MCF 10A (cell line): ENCODE measurements around the gene RXFP1. TPM values are rescaled to one million over a fixed set of nuclear protein-coding genes. Genes with fewer than 3 reads are reported as not detected.

Experiments used
- BruUV-seq: library from RNA; stranded (reverse); fragments of 400-500 nt; replicated peaks from 2 replicates; lab custom pipeline; 2021; lab: Mats Ljungman, UMichigan
- CTCF ChIA-PET: fragments of 300-600 bp; sonication (Branson Sonifier 250); formaldehyde crosslinking; extraction: SDS; loops from one replicate; lab custom pipeline; 2021; ENCODE audit warnings: antibody characterized with exemption, inconsistent platforms; lab: Yijun Ruan, JAX
- POLR2A ChIA-PET: fragments of 300-600, 350-650 bp; sonication (Branson Sonifier 250); formaldehyde crosslinking; extraction: SDS; loops from one replicate; lab custom pipeline; 2020; ENCODE audit warnings: antibody characterized with exemption, inconsistent platforms; lab: Yijun Ruan, JAX
- DNase-seq: peaks from one replicate; pipeline ENCODE4 v3.0.0-alpha.2; 2018; ENCODE audit not compliant: unreplicated experiment
- H3K27ac Mint-ChIP-seq: one replicate; pipeline ENCODE4 v1.8.0; 2022; ENCODE audit warnings: mild to moderate bottlenecking, low read depth, mixed read lengths; ENCODE audit not compliant: unreplicated experiment
- H3K27me3 Mint-ChIP-seq: one replicate; pipeline ENCODE4 v1.8.0; 2022; ENCODE audit warnings: mixed read lengths; ENCODE audit not compliant: insufficient read depth, unreplicated experiment
- H3K36me3 Mint-ChIP-seq: one replicate; pipeline ENCODE4 v1.8.0; 2022; ENCODE audit warnings: mild to moderate bottlenecking, moderate library complexity, mixed read lengths; ENCODE audit not compliant: insufficient read depth, unreplicated experiment
- H3K4me1 Mint-ChIP-seq: one replicate; pipeline ENCODE4 v1.8.0; 2022; ENCODE audit warnings: mixed read lengths; ENCODE audit not compliant: insufficient read depth, unreplicated experiment
- H3K4me3 Mint-ChIP-seq: one replicate; pipeline ENCODE4 v1.8.0; 2022; ENCODE audit warnings: mild to moderate bottlenecking, moderate library complexity, mixed read lengths; ENCODE audit not compliant: unreplicated experiment
- H3K9me3 Mint-ChIP-seq: one replicate; pipeline ENCODE4 v1.8.0; 2022; ENCODE audit warnings: mixed read lengths; ENCODE audit not compliant: unreplicated experiment
- CTCF ChIP-seq: fragments of 200-600 bp; IDR thresholded peaks from one replicate; pipeline ENCODE4 v1.8.0; 2022; ENCODE audit warnings: antibody characterized with exemption, mild to moderate bottlenecking; ENCODE audit not compliant: unreplicated experiment
- intact Hi-C: fragments of 100-400 bp; cut with micrococcal nuclease; formaldehyde crosslinking; loops from 2 replicates; pipeline ENCODE4 v1.14.1; 2022
- total RNA-seq: library from RNA; stranded (reverse); gene quantifications from 2 replicates; pipeline ENCODE4 v1.2.3, GENCODE V29; 2022

RXFP1 gene
- total RNA-seq, 1 experiment from 2014 or later: 4.7 TPM

- no peaks in the 10 kb centered on the region for H3K4me1 Mint-ChIP-seq
- CTCF ChIA-PET: no interaction called here
- H3K27ac Mint-ChIP-seq: no peak overlapping the region
- peaks cover 7% of the 10 kb centered on the region for H3K9me3 Mint-ChIP-seq
- no peaks in the 10 kb centered on the region for H3K27me3 Mint-ChIP-seq
- no TSS peak for BruUV-seq
- H3K36me3 Mint-ChIP-seq: no peaks in the 10 kb centered on the region
- intact Hi-C loops: no loop called here
- DNase-seq: no peak
- no peak for TF ChIP-seq CTCF
- no peak overlapping the region for H3K4me3 Mint-ChIP-seq
- POLR2A ChIA-PET: interaction anchor here (0.6 to 0.8 kb wide), 2 partner anchors 168 to 1156 kb away, joined by 3 to 4 read pairs; no protein-coding TSS in a partner anchor
Measured at GRCh38 chr4:158553364-158553763, 31.7 kb downstream of the RXFP1 start.

GRCh38 chr4:158560284-158560683 is 38.6 kb downstream of the RXFP1 start:
- TF ChIP-seq CTCF: no peak
- H3K27ac Mint-ChIP-seq: no peak overlapping the region
- CTCF ChIA-PET: interaction anchor here (1.2 kb wide), 1 partner anchor 20 kb away, joined by 4 read pairs; no protein-coding TSS in a partner anchor
- intact Hi-C loops: no loop called here
- no peak overlapping the region for H3K4me3 Mint-ChIP-seq
- no TSS peak for BruUV-seq
- POLR2A ChIA-PET: no interaction called here
- H3K36me3 Mint-ChIP-seq: no peaks in the 10 kb centered on the region
- H3K27me3 Mint-ChIP-seq: no peaks in the 10 kb centered on the region
- no peaks in the 10 kb centered on the region for H3K9me3 Mint-ChIP-seq
- DNase-seq: no peak
- no peaks in the 10 kb centered on the region for H3K4me1 Mint-ChIP-seq

GRCh38 chr4:158566860-158567259 is 45.2 kb downstream of the RXFP1 start:
- no peaks in the 10 kb centered on the region for H3K27me3 Mint-ChIP-seq
- intact Hi-C loops: no loop called here
- no peak overlapping the region for H3K27ac Mint-ChIP-seq
- TF ChIP-seq CTCF: no peak
- no peak for DNase-seq
- no TSS peak for BruUV-seq
- no peaks in the 10 kb centered on the region for H3K9me3 Mint-ChIP-seq
- ChIA-PET POLR2A (interaction anchor here (0.7 kb wide), 1 partner anchor 13 kb away, joined by 3 read pairs; no protein-coding TSS in a partner anchor), CTCF (interaction anchor here (1.5 to 2.4 kb wide), 2 partner anchors 306 to 312 kb away, joined by 3 to 5 read pairs; no protein-coding TSS in a partner anchor)
- no peaks in the 10 kb centered on the region for H3K36me3 Mint-ChIP-seq
- H3K4me1 Mint-ChIP-seq: peaks cover 5% of the 10 kb centered on the region
- H3K4me3 Mint-ChIP-seq: no peak overlapping the region

GRCh38 chr4:158571736-158572135 is 50.1 kb downstream of the RXFP1 start:
- POLR2A ChIA-PET: no interaction called here
- DNase-seq: no peak
- H3K27ac Mint-ChIP-seq: no peak overlapping the region

More at GRCh38 chr4:158571736-158572135, 50.1 kb downstream of the RXFP1 start:
- CTCF ChIA-PET: no interaction called here
- H3K4me1 Mint-ChIP-seq: peaks cover 5% of the 10 kb centered on the region
- TF ChIP-seq CTCF: no peak
- H3K27me3 Mint-ChIP-seq: no peaks in the 10 kb centered on the region
- intact Hi-C loops: no loop called here
- no peak overlapping the region for H3K4me3 Mint-ChIP-seq
- no peaks in the 10 kb centered on the region for H3K36me3 Mint-ChIP-seq
- no peaks in the 10 kb centered on the region for H3K9me3 Mint-ChIP-seq
- no TSS peak for BruUV-seq
